Measurements from ENCODE around the gene DPAGT1. TPM values are rescaled to one million over a fixed set of nuclear protein-coding genes. Genes with fewer than 3 reads are reported as not detected.
"Not testable (repeated sequence)": the region's sequence is repeated elsewhere in the genome, so short reads cannot be mapped to it uniquely, and the experiment has no call there.

Gene DPAGT1
- total and polyA plus RNA-seq, 2 donors, result 9.6 to 22.4 TPM

DNA sequence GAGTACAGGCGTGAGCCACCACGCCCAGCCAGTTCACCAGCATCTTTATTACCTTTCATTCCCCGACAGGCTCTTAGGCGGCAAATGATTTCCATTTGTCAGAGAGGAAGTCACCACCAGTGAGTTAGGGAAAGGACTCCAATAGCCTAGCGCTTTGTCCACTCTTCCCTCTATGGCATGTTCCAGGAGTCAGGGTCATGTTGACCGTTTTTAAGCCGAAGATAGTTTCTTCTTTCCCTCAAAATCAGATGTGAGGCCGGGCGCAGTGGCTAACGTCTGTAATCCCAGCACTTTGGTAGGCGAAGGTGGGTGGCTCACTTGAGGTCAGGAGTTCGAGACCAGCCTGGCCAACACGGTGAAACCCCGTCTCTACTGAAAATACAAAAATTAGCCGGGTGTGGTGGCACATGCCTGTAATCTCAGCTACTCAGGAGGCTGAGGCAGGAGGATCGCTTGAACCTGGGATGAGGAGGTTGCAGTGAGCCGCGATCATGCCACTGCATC is 1.6 kb upstream of the DPAGT1 start:
- not testable (repeated sequence) for H3K4me3 ChIP-seq (ENCODE audit: low read length in 2 of 2); H3K27me3 ChIP-seq (ENCODE audit: control insufficient read depth in 2 of 2, insufficient read depth in 1 of 2, low read length in 1 of 2); H3K9me3 ChIP-seq (ENCODE audit: control insufficient read depth in 2 of 2, insufficient read depth in 1 of 2, low read length in 1 of 2); H3K36me3 ChIP-seq (ENCODE audit: control insufficient read depth in 2 of 2, insufficient read depth in 2 of 2, low read length in 1 of 2); DNase-seq (ENCODE audit: low read depth in 6 of 9, low spot score in 9 of 9)
- WGBS, result 96% methylated on average over 18 of the region's 18 CpGs
- Histone ChIP-seq H3K4me1 (ENCODE audit: control insufficient read depth in 2 of 2, insufficient read depth in 2 of 2, low read length in 2 of 2) (peaks cover 14 to 40% of the 10 kb centered on the region in 2 donors), H3K27ac (ENCODE audit: low read depth in 1 of 2, low read length in 1 of 2) (peak overlapping the region; percentile 56 to 88)

DNA sequence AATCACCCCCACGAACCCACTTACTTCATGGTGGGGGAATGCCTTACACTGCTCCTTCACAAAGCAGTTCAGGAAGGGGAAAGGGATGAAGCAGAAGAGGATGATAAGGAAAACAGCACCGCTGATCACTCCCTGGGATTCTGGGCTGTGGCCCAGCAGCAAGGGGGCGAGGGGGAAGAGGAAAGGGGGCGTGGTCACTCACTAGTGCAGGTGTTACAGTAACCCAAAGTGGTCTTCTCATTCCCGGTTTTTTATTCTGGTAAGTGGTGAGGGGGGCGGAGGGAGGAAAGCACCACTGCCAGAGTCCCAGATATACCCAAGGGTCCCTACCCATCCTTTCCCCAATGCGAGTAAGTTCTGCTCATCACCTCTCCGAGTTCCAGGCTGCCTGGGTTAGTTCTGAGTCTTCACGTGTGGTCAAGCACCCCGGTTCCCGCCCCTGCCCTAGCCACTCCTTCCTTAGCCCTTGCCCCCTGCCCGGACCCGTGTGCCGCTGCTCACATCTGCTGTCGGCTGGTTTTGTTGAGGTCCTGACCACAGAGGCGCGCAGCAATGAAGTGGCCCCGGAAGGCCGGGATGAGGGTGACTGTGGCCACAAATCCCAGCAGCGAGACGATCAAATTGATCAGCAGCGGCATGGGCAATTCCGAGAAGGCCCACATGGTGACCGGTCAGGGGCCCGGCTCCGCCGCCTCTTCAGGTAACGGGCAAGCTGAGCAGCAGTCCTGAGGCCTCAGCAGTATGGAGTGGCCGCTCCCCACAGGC is 477 bp downstream of the DPAGT1 start:
- H3K4me3 ChIP-seq (ENCODE audit: low read length in 2 of 2), result peak overlapping the region; percentile 58 to 88
- H3K27me3 ChIP-seq (ENCODE audit: control insufficient read depth in 2 of 2, insufficient read depth in 1 of 2, low read length in 1 of 2), result no peaks in the 10 kb centered on the region
- peak overlapping the region; percentile 88 to 96 for H3K27ac ChIP-seq (ENCODE audit: low read depth in 1 of 2, low read length in 1 of 2)
- no peaks in the 10 kb centered on the region for H3K9me3 ChIP-seq (ENCODE audit: control insufficient read depth in 2 of 2, insufficient read depth in 1 of 2, low read length in 1 of 2)
- peaks cover 9 to 30% of the 10 kb centered on the region in 2 donors for H3K4me1 ChIP-seq (ENCODE audit: control insufficient read depth in 2 of 2, insufficient read depth in 2 of 2, low read length in 2 of 2)
- peaks cover 8 to 22% of the 10 kb centered on the region in 2 donors for H3K36me3 ChIP-seq (ENCODE audit: control insufficient read depth in 2 of 2, insufficient read depth in 2 of 2, low read length in 1 of 2)
- 3% methylated on average over 29 of the region's 29 CpGs for WGBS
- no peak for DNase-seq (ENCODE audit: low read depth in 6 of 9, low spot score in 9 of 9)

DNA sequence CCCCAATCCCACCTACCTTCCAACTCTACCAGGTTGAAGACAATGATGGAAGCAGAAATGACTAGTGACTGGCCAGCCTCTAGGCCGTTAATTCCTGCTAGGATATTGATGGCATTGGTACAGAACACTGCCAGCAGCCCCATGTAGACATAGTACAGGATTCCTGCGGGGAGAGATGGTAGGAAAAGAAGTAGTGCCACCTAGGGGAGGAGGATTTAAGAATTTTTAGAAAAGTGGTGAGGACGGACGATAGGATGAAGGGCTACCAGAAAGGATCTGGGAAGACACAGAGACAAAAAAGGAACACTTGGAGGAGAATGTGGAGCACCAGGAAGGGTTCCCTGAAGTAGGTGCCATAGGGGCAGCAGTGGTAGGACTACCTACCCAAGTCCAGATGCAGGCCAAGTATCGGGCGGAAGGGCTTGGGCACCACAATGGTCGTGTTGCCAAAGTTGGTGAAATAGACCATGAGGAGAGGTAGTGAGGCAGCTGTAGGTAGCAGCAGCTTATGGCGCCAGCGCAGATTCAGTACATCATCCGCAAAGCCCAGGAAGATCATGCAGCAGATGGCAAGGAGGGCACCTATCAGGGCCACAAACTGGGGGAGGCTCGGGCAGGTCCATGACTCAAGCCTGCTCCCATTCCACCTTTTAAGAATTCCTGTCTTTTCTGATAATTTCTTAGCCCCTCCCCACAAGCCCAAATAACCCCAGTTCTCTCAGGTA is 1.2 kb downstream of the DPAGT1 start:
- Histone ChIP-seq H3K4me3 (ENCODE audit: low read length in 2 of 2) (peak overlapping the region; percentile 58 to 88), H3K36me3 (ENCODE audit: control insufficient read depth in 2 of 2, insufficient read depth in 2 of 2, low read length in 1 of 2) (peaks cover 8 to 22% of the 10 kb centered on the region in 2 donors), H3K4me1 (ENCODE audit: control insufficient read depth in 2 of 2, insufficient read depth in 2 of 2, low read length in 2 of 2) (peaks cover 14 to 35% of the 10 kb centered on the region in 2 donors), H3K27me3 (ENCODE audit: control insufficient read depth in 2 of 2, insufficient read depth in 1 of 2, low read length in 1 of 2) (no peaks in the 10 kb centered on the region), H3K9me3 (ENCODE audit: control insufficient read depth in 2 of 2, insufficient read depth in 1 of 2, low read length in 1 of 2) (no peaks in the 10 kb centered on the region), H3K27ac (ENCODE audit: low read depth in 1 of 2, low read length in 1 of 2) (no peak overlapping the region)
- DNase-seq (ENCODE audit: low read depth in 6 of 9, low spot score in 9 of 9), result no peak
- 67% methylated on average over 11 of the region's 11 CpGs for WGBS

DNA sequence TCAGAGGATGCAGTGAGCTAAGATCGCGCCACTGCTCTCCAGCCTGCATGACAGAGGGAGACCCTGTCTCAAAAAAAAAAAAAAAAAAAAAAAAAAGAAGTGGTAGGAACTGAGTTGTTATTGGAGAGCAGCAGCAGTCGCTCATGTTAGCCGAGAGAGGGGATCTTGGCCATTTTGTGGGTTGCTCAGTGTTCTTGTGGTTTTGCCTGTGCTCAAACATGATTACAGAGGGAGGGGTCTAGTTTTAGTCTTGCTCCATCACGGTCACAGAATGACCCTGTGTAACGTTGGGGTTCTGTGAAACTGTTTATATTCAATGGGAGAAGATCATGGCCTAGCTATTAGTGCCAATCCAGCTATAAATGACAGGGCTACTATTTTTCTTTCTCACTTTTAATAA is 1.9 kb downstream of the DPAGT1 start:
- Histone ChIP-seq H3K36me3 (ENCODE audit: control insufficient read depth in 2 of 2, insufficient read depth in 2 of 2, low read length in 1 of 2) (peaks cover 8 to 22% of the 10 kb centered on the region in 2 donors), H3K9me3 (ENCODE audit: control insufficient read depth in 2 of 2, insufficient read depth in 1 of 2, low read length in 1 of 2) (peaks cover 0 to 1% of the 10 kb centered on the region in 2 donors), H3K27ac (ENCODE audit: low read depth in 1 of 2, low read length in 1 of 2) (no peak overlapping the region), H3K27me3 (ENCODE audit: control insufficient read depth in 2 of 2, insufficient read depth in 1 of 2, low read length in 1 of 2) (no peaks in the 10 kb centered on the region), H3K4me3 (ENCODE audit: low read length in 2 of 2) (no peak overlapping the region), H3K4me1 (ENCODE audit: control insufficient read depth in 2 of 2, insufficient read depth in 2 of 2, low read length in 2 of 2) (peaks cover 14 to 35% of the 10 kb centered on the region in 2 donors)
- DNase-seq (ENCODE audit: low read depth in 6 of 9, low spot score in 9 of 9), result no peak
- WGBS, result 69% methylated on average over 6 of the region's 6 CpGs

DNA sequence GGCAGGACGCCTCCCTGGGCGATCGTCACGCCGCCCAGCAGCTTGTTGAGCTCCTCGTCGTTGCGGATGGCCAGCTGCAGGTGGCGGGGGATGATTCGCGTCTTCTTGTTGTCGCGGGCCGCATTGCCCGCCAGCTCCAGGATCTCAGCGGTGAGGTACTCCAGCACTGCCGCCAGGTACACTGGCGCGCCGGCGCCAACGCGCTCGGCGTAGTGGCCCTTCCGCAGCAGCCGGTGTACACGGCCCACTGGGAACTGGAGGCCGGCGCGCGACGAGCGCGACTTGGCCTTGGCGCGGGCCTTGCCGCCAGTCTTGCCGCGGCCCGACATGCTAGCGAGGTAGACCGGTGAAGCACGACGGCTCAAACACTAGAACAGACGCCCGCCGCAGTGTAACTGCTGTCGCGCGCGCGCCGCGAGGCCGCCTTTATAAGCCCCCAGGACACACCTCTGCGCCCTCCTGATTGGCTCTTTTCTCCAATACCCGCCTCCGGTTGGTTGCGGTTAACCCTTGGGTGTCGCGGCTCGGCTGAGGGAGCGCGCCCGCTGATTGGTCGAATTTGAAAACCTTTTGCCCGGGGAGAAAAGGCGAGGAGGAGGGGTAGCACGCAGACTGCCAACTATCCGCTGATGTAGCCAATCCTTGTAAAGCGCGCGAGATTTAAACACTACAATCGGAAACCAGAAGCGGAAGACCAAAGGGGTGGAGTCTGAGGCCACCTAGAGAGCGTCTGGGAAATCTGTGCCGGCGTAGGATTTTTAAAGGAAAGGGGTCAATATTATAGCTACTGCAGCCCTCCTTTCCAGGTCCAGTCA is 6.4 kb downstream of the DPAGT1 start:
- Histone ChIP-seq H3K4me1 (ENCODE audit: control insufficient read depth in 2 of 2, insufficient read depth in 2 of 2, low read length in 2 of 2) (peaks cover 23 to 37% of the 10 kb centered on the region in 2 donors), H3K27me3 (ENCODE audit: control insufficient read depth in 2 of 2, insufficient read depth in 1 of 2, low read length in 1 of 2) (no peaks in the 10 kb centered on the region), H3K36me3 (ENCODE audit: control insufficient read depth in 2 of 2, insufficient read depth in 2 of 2, low read length in 1 of 2) (peaks cover 18 to 54% of the 10 kb centered on the region in 2 donors), H3K4me3 (ENCODE audit: low read length in 2 of 2) (peak overlapping the region; percentile 59 to 85), H3K27ac (ENCODE audit: low read depth in 1 of 2, low read length in 1 of 2) (peak overlapping the region; percentile 83 to 88), H3K9me3 (ENCODE audit: control insufficient read depth in 2 of 2, insufficient read depth in 1 of 2, low read length in 1 of 2) (peaks cover 1 to 3% of the 10 kb centered on the region in 2 donors)
- DNase-seq (ENCODE audit: low read depth in 6 of 9, low spot score in 9 of 9), result peak; percentile 97 to 100 (median 99)
- WGBS, result under 1% methylated on average over 79 of the region's 79 CpGs

DNA sequence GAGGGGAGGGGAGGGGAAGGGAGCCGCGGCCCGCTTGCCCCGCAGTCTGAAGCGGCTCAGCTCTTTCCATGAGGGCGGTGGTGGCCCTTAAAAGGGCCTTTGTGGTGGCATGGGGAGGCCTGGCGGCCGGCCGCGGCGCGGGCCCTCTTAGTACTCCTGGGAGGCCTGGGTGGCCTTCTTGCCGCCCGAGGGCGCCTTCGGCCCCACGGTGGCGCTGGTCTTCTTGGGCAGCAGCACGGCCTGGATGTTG is 6.9 kb downstream of the DPAGT1 start:
- peak overlapping the region; percentile 83 to 88 for H3K27ac ChIP-seq (ENCODE audit: low read depth in 1 of 2, low read length in 1 of 2)
- H3K4me1 ChIP-seq (ENCODE audit: control insufficient read depth in 2 of 2, insufficient read depth in 2 of 2, low read length in 2 of 2), result peaks cover 21 to 34% of the 10 kb centered on the region in 2 donors
- peaks cover 1 to 3% of the 10 kb centered on the region in 2 donors for H3K9me3 ChIP-seq (ENCODE audit: control insufficient read depth in 2 of 2, insufficient read depth in 1 of 2, low read length in 1 of 2)
- peak overlapping the region; percentile 59 to 85 for H3K4me3 ChIP-seq (ENCODE audit: low read length in 2 of 2)
- peak in 1 of 9 donors; percentile 64 for DNase-seq (ENCODE audit: low read depth in 6 of 9, low spot score in 9 of 9)
- WGBS, result 0% methylated on average over 19 of the region's 19 CpGs
- no peaks in the 10 kb centered on the region for H3K27me3 ChIP-seq (ENCODE audit: control insufficient read depth in 2 of 2, insufficient read depth in 1 of 2, low read length in 1 of 2)
- peaks cover 18 to 56% of the 10 kb centered on the region in 2 donors for H3K36me3 ChIP-seq (ENCODE audit: control insufficient read depth in 2 of 2, insufficient read depth in 2 of 2, low read length in 1 of 2)

DNA sequence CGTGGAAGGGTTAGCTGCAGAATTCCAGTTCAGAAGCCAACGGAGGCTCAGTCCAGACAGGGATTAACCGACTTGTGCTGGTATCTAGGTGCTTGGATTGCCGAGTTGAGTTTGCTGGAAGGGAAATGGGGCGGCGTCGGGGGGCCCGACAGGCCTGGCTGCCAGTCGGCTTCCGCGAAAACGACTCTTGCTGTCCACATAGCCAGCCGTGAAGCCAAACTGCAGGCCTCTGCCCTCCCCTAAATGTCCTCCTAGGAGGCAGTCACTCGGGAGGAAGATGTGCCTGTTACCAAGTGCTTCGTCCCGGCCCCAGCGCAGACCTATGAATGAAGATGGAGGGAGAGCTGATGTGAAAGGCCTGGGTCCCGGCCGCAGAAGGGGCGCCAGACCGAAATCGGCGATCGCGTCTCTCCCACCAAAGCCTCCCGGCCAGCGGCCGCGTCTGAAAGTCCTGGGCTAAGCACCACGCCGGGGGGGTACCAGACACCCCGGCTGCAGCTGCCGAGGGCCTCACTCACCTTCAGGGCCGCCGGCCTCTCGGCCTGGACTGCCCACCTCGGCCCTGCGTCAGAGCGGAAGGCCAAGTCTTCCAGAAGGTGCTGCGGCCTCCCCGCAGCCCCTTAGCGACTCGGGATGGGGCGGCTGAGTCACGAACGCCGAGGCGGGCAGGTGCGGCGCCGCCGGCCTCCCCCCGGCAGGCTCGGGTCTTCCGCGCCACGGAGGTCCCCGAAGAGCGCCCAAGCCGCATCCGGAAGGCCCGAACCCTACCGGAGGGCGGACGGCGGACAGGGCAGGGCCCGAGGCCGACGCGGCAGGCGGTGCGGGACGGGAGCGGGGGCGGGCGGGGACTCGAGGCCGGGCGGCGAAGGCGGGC is 7.5 kb downstream of the DPAGT1 start:
- peaks cover 1 to 3% of the 10 kb centered on the region in 2 donors for H3K9me3 ChIP-seq (ENCODE audit: control insufficient read depth in 2 of 2, insufficient read depth in 1 of 2, low read length in 1 of 2)
- peaks cover 18 to 58% of the 10 kb centered on the region in 2 donors for H3K36me3 ChIP-seq (ENCODE audit: control insufficient read depth in 2 of 2, insufficient read depth in 2 of 2, low read length in 1 of 2)
- peak in 3 of 9 donors; percentile 32 to 53 (median 39) for DNase-seq (ENCODE audit: low read depth in 6 of 9, low spot score in 9 of 9)
- under 1% methylated on average over 81 of the region's 81 CpGs for WGBS
- H3K4me1 ChIP-seq (ENCODE audit: control insufficient read depth in 2 of 2, insufficient read depth in 2 of 2, low read length in 2 of 2), result peaks cover 21 to 34% of the 10 kb centered on the region in 2 donors
- peak overlapping the region; percentile 59 to 85 for H3K4me3 ChIP-seq (ENCODE audit: low read length in 2 of 2)
- H3K27ac ChIP-seq (ENCODE audit: low read depth in 1 of 2, low read length in 1 of 2), result peak overlapping the region; percentile 83 to 88
- no peaks in the 10 kb centered on the region for H3K27me3 ChIP-seq (ENCODE audit: control insufficient read depth in 2 of 2, insufficient read depth in 1 of 2, low read length in 1 of 2)

Data from thymus (tissue), 11 donors.